H9 (cell line): ENCODE results near the gene CRLF3. TPM values are rescaled to one million over a fixed set of nuclear protein-coding genes. Genes with fewer than 3 reads are reported as not detected.

Experiments used
- DNase-seq: peaks from one replicate; pipeline ENCODE4 v3.0.0-alpha.2; 2017
- H2AFZ ChIP-seq: one replicate; pipeline ENCODE4 v1.6.1; 2013; ENCODE audit warnings: mild to moderate bottlenecking, low read length, control low read depth, moderate library complexity
- H2AK5ac ChIP-seq: 2 replicates; pipeline ENCODE4 v1.6.1; 2013; ENCODE audit warnings: low read length, control low read depth, mixed read lengths; ENCODE audit not compliant: insufficient read length
- H2BK120ac ChIP-seq: one replicate; pipeline ENCODE4 v1.6.1; 2013; ENCODE audit warnings: low read depth, mild to moderate bottlenecking, low read length, control low read depth, inconsistent platforms; ENCODE audit not compliant: poor library complexity, severe bottlenecking
- H2BK12ac ChIP-seq: 2 replicates; pipeline ENCODE4 v1.6.1; 2013; ENCODE audit warnings: low read length, control low read depth, mixed read lengths, low read depth; ENCODE audit not compliant: insufficient read length
- H2BK15ac ChIP-seq: 2 replicates; pipeline ENCODE4 v1.6.1; 2013; ENCODE audit warnings: low read depth, low read length, control low read depth
- H2BK20ac ChIP-seq: one replicate; pipeline ENCODE4 v1.6.1; 2013; ENCODE audit warnings: low read depth, mild to moderate bottlenecking, low read length, control low read depth, inconsistent platforms; ENCODE audit not compliant: poor library complexity, severe bottlenecking
- H2BK5ac ChIP-seq: 2 replicates; pipeline ENCODE4 v1.6.1; 2013; ENCODE audit warnings: low read length, control low read depth, mixed read lengths; ENCODE audit not compliant: insufficient read length
- H3K14ac ChIP-seq: 2 replicates; pipeline ENCODE4 v1.6.1; 2013; ENCODE audit warnings: low read length, control low read depth; ENCODE audit not compliant: insufficient read depth
- H3K18ac ChIP-seq: 2 replicates; pipeline ENCODE4 v1.6.1; 2013; ENCODE audit warnings: low read depth, mild to moderate bottlenecking, mixed read lengths, low read length, control low read depth; ENCODE audit not compliant: insufficient read length
- H3K23ac ChIP-seq: 2 replicates; pipeline ENCODE4 v1.6.1; 2013; ENCODE audit warnings: low read length, control low read depth, mixed read lengths, low read depth; ENCODE audit not compliant: insufficient read length
- H3K23me2 ChIP-seq: 2 replicates; pipeline ENCODE4 v1.6.1; 2013; ENCODE audit warnings: low read depth, mild to moderate bottlenecking, mixed read lengths, low read length, control low read depth; ENCODE audit not compliant: insufficient read length, poor library complexity, severe bottlenecking
- H3K27ac ChIP-seq: 2 replicates; pipeline ENCODE4 v1.5.1; 2013; ENCODE audit warnings: low read length, control low read depth, mixed read lengths, low read depth; ENCODE audit not compliant: insufficient read length
- H3K27me3 ChIP-seq: 2 replicates; pipeline ENCODE4 v1.6.1; 2013; ENCODE audit warnings: low read length, control low read depth, inconsistent platforms; ENCODE audit not compliant: insufficient read depth
- H3K4ac ChIP-seq: 2 replicates; pipeline ENCODE4 v1.6.1; 2013; ENCODE audit warnings: low read depth, mild to moderate bottlenecking, control low read depth, inconsistent platforms, low read length, moderate library complexity
- H3K4me1 ChIP-seq: 2 replicates; pipeline ENCODE4 v1.6.1; 2013; ENCODE audit warnings: low read length, control low read depth, inconsistent platforms; ENCODE audit not compliant: insufficient read depth
- H3K4me2 ChIP-seq: 2 replicates; pipeline ENCODE4 v1.6.1; 2013; ENCODE audit warnings: low read length, control low read depth, mixed read lengths; ENCODE audit not compliant: insufficient read length, insufficient read depth
- H3K56ac ChIP-seq: 2 replicates; pipeline ENCODE4 v1.6.1; 2013; ENCODE audit warnings: low read depth, mild to moderate bottlenecking, mixed read lengths, low read length, control low read depth; ENCODE audit not compliant: insufficient read length
- H3K79me1 ChIP-seq: 2 replicates; pipeline ENCODE4 v1.6.1; 2013; ENCODE audit warnings: low read depth, mild to moderate bottlenecking, moderate library complexity, low read length, control low read depth, inconsistent platforms; ENCODE audit not compliant: insufficient read depth, poor library complexity, severe bottlenecking
- H3K79me2 ChIP-seq: 2 replicates; pipeline ENCODE4 v1.6.1; 2013; ENCODE audit warnings: low read length, control low read depth, inconsistent platforms; ENCODE audit not compliant: insufficient read depth
- H3K9ac ChIP-seq: 2 replicates; pipeline ENCODE4 v1.6.1; 2013; ENCODE audit warnings: low read length, control low read depth, mixed read lengths; ENCODE audit not compliant: insufficient read length; ENCODE audit errors: extremely low read depth
- H3K9me3 ChIP-seq: one replicate; pipeline ENCODE4 v1.6.1; 2013; ENCODE audit warnings: low read depth, low read length, inconsistent platforms; ENCODE audit not compliant: control insufficient read depth
- H3T11ph ChIP-seq: one replicate; pipeline ENCODE4 v1.6.1; 2013; ENCODE audit warnings: mild to moderate bottlenecking, low read length, control low read depth, inconsistent platforms
- H4K20me1 ChIP-seq: one replicate; pipeline ENCODE4 v1.6.1; 2013; ENCODE audit not compliant: control insufficient read depth, insufficient read length, insufficient read depth
- H4K5ac ChIP-seq: 2 replicates; pipeline ENCODE4 v1.6.1; 2013; ENCODE audit warnings: low read depth, mild to moderate bottlenecking, mixed read lengths, low read length, control low read depth; ENCODE audit not compliant: insufficient read length
- H4K8ac ChIP-seq: replicated peaks from 2 replicates; pipeline ENCODE4 v1.6.1; 2013; ENCODE audit warnings: low read length, control low read depth, mixed read lengths, low read depth; ENCODE audit not compliant: insufficient read length
- H4K91ac ChIP-seq: 2 replicates; pipeline ENCODE4 v1.6.1; 2013; ENCODE audit warnings: low read depth, mild to moderate bottlenecking, moderate library complexity, mixed read lengths, low read length, control low read depth; ENCODE audit not compliant: insufficient read length
- H3K27ac Mint-ChIP-seq, 3 experiments: 2 replicates in 2 of 3; 3 replicates in 1 of 3; pipeline ENCODE4 v1.8.0; 2020 to 2021; ENCODE audit warnings: mixed read lengths in 3 of 3, mild to moderate bottlenecking in 1 of 3, moderate library complexity in 1 of 3
- H3K27me3 Mint-ChIP-seq: 2 replicates; pipeline ENCODE4 v1.8.0; 2021; ENCODE audit warnings: low read depth, mild to moderate bottlenecking, moderate library complexity, mixed read lengths
- H3K36me3 Mint-ChIP-seq, 3 experiments: 2 replicates in 2 of 3; 3 replicates in 1 of 3; pipeline ENCODE4 v1.8.0; 2020 to 2021; ENCODE audit warnings: low read depth in 3 of 3, mixed read lengths in 3 of 3; ENCODE audit not compliant: insufficient read depth in 1 of 3
- H3K4me1 Mint-ChIP-seq, 2 experiments: 2 replicates each; pipeline ENCODE4 v1.8.0; 2020; ENCODE audit warnings: mixed read lengths in 2 of 2
- H3K4me3 Mint-ChIP-seq, 2 experiments: 2 replicates in 1 of 2; 3 replicates in 1 of 2; pipeline ENCODE4 v1.8.0; 2020 to 2021; ENCODE audit warnings: mild to moderate bottlenecking in 2 of 2, mixed read lengths in 2 of 2, moderate library complexity in 1 of 2
- H3K9me3 Mint-ChIP-seq, 2 experiments: 2 replicates in 1 of 2; 3 replicates in 1 of 2; pipeline ENCODE4 v1.8.0; 2020; ENCODE audit warnings: mild to moderate bottlenecking in 2 of 2, mixed read lengths in 2 of 2, moderate library complexity in 1 of 2
- CTCF ChIP-seq: fragments of 200-600 bp; sonication (generic); conservative IDR thresholded peaks from 3 replicates; pipeline ENCODE4 v1.8.0; 2021; ENCODE audit warnings: antibody characterized with exemption, mild to moderate bottlenecking
- WGBS: extraction: QIAGEN DNeasy Blood & Tissue Kit; methylation state at CpG from one replicate; pipeline ENCODE4 v1.1.7; 2013; ENCODE audit warnings: missing lambda C conversion rate, low lambda C conversion rate, mixed read lengths; ENCODE audit not compliant: insufficient read length; ENCODE audit errors: extremely low coverage; 5-methylcytosine and 5-hydroxymethylcytosine counted together
- total RNA-seq: library from RNA; stranded (reverse); gene quantifications from 2 replicates; pipeline ENCODE4 v1.2.1, GENCODE V29; 2021

Gene CRLF3
- total RNA-seq, 1 experiment from 2014 or later: 18.1 TPM

GRCh38 chr17:30812218-30813177, 12.0 kb downstream of the CRLF3 start:
- Histone ChIP-seq H4K5ac (no peak overlapping the region), H4K91ac (no peak overlapping the region), H2BK15ac (no peak overlapping the region), H3T11ph (no peak overlapping the region), H3K79me2 (peaks cover 2% of the 10 kb centered on the region; the same call in 1 of the 2 replicates), H2BK12ac (no peak overlapping the region), H3K18ac (no peak overlapping the region), H3K56ac (no peak overlapping the region), H2BK20ac (no peak overlapping the region), H3K23me2 (no peaks in the 10 kb centered on the region), H2AK5ac (no peak overlapping the region), H4K8ac (no peak overlapping the region), H3K9ac (no peak overlapping the region), H2BK120ac (no peak overlapping the region), H2AFZ (no peak overlapping the region), H3K9me3 (no peaks in the 10 kb centered on the region), H3K79me1 (peaks cover 2% of the 10 kb centered on the region), H4K20me1 (no peaks in the 10 kb centered on the region), H3K14ac (no peak overlapping the region), H3K4ac (no peak overlapping the region), H3K4me2 (no peak overlapping the region), H3K4me1 (no peaks in the 10 kb centered on the region), H2BK5ac (no peak overlapping the region), H3K27ac (no peak overlapping the region), H3K23ac (no peak overlapping the region), H3K27me3 (no peaks in the 10 kb centered on the region)
- peaks cover 6 to 8% of the 10 kb centered on the region in 2 experiments for H3K4me1 Mint-ChIP-seq
- peaks cover 0 to 15% (median 15%) of the 10 kb centered on the region in 3 experiments; a peak in 3 of 7 replicates for H3K36me3 Mint-ChIP-seq
- WGBS: no CpG with 5 or more reads among the region's 5 CpGs
- no peaks in the 10 kb centered on the region for H3K27me3 Mint-ChIP-seq
- peak overlapping the region; percentile 9 to 85 (median 21); a peak in 3 of 7 replicates for H3K27ac Mint-ChIP-seq
- no peak for TF ChIP-seq CTCF
- no peak for DNase-seq
- no peak overlapping the region for H3K4me3 Mint-ChIP-seq
- no peaks in the 10 kb centered on the region for H3K9me3 Mint-ChIP-seq
